GM12801 (cell line): ENCODE measurements around the gene EIF3A.

Experiments
- TF ChIP-seq, protein P1 (sequence below): IDR thresholded peaks from one replicate; pipeline ENCODE4 v1.5.1; 2011; ENCODE audit warnings: control low read depth; ENCODE audit not compliant: insufficient read length; ENCODE audit errors: extremely low read depth

EIF3A gene

DNA sequence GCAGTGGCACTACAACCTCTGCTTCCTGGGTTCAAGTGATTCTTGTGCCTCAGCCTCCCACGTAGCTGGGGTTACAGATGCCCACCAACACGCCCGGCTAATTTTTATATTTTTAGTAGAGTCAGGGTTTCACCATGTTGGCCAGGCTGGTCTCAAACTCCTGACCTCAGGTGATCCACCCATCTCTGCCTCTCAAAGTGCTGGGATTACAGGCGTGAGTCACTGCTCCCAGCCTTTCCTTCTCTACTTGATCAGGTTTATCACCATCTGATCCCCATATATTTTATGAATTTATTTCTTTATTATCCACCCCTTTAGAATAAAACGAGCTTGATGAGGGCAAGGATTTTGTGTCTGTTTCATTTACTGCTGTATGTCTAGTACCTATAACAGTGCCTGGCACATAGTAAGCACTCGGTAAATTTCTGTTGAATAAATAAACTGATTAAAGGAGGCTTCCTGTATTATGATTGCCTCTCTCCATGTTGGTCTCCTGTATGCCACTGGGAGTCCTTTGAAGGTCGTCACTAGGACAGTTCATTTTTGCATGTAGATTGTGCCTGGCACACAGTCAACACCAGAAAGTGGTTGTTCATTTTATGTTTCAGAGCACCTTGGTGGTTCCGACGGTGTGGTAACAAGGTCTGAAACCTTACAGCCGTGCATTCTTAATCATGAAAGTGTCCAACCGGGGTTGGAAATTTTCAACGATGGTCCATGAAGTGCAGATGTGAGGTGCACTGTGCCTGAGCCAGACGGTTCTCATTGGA is 9.6 kb upstream of the EIF3A start:
- TF ChIP-seq, protein P1, sequence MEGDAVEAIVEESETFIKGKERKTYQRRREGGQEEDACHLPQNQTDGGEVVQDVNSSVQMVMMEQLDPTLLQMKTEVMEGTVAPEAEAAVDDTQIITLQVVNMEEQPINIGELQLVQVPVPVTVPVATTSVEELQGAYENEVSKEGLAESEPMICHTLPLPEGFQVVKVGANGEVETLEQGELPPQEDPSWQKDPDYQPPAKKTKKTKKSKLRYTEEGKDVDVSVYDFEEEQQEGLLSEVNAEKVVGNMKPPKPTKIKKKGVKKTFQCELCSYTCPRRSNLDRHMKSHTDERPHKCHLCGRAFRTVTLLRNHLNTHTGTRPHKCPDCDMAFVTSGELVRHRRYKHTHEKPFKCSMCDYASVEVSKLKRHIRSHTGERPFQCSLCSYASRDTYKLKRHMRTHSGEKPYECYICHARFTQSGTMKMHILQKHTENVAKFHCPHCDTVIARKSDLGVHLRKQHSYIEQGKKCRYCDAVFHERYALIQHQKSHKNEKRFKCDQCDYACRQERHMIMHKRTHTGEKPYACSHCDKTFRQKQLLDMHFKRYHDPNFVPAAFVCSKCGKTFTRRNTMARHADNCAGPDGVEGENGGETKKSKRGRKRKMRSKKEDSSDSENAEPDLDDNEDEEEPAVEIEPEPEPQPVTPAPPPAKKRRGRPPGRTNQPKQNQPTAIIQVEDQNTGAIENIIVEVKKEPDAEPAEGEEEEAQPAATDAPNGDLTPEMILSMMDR: no peak

DNA sequence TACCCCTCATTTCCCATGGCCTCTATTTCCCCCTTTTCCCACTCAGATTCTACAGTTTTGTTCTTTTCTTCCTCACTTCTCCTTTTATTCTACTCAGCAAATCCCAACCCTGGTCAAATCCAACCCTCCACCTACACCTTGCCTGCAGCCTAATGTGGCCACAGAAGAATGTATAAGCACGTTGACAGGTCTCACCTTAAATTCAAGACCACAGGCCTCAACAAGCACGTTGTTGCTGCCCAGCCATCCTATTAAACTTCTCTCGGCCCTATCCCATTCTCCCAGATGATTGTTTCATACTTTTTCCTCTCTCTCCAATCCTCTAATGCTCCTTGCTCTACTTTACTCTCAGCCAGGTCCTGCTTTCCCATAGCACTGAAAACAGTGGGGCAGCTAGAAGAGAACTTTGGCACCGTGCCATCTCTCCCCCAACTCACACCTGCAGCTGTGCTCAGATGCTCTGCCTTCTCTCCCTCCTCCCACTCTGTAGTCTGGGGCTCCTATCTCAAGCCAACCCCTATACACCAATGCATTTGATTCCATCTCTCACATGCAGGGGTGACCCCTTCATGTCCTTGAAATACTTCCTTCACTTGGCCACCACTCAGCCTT is 6.8 kb upstream of the EIF3A start:
- TF ChIP-seq, protein P1: no peak

DNA sequence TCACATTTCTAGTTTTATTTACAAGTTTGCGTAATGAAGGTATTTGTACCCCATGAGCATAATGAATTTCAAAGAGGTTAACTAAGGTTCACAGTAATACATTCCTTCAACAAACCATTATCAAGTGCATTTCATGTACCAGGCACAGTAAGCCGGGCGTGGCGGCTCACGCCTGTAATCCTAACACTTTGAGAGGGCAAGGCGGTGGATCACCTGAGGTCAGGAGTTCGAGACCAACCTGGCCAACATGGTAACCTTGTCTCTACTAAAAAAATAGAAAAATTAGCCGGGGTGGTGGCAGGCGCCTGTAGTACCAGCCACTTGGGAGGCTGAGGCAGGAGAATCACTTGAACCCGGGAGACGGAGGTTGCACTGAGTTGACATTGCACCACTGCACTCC is 4.3 kb upstream of the EIF3A start:
- TF ChIP-seq, protein P1: no peak

DNA sequence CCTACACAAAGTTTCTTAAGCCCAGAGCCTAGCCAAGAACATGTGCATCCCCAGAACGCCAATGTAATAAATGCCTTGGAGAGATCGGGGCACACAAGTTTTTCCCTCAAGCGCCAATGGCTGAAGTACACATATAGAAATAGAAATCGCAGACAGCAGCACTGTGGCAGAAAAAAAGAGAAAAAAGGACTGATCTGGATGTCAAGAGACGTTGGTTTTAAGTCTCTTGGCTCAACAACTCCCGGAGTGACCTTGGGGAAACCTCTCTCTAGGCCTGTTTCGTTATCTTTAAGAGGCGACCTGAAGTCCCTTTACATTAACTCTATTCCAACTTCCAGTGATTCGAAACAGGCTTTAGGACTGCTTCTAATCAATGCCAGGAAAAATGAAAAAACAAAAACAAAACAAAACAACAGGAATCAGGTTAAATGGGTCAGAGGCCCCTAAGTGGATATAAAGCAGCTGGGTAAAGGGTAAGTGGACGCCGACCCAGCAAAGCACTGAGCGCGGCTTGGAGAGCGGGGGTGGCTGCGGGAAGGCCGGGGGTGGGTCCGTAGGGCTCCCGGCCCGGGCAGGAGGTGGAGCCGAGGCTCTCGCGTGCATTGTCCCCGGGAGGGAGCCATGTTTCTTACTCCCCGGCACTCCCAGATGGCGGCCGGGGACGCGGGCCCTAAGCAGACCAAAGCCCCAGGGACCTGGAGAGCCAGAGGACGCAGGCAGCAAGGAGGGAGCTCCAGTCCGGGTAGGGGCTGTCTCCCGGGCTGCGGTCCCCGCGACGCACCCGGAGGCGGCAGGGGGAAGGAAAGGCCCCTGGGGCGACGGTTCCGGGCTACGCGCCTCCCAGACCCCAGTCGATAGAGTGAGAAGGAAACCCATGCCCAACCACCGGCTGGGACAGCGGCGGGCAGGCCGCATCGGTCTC is 757 bp downstream of the EIF3A start:
- TF ChIP-seq, protein P1: no peak

DNA sequence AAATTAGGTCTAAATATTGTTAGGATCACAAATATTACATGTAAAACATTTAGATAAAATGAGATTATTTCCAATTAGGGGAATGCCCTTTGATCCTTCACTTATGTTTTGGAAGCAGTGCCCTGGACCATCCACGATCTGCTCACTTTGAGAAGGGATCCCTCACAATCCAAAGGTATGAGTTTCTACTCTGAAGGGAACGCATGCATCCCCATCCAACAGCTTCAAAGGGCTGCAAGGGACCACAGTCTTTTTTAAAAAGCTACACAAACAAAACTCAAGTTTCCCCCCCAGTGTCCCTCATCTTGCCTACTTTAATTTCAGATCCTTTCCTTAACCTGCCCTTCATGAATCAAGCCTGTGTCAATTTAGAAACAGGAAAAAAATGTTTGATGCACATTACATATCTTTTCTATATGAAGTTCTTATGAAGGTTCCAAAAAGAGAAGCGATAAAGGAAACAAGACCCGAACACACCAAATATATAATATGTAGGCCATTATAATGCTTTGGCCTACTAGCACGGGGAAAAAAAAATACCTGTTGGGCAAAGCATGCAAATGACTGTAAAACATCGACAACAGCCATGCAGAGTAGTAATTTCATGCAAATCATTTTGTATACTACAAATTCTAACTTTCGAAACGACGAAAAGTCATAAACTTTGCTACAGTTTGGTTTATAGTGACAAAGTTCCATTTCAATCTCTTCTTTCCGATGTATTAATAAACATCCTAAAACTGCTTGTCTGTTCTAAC is 2.0 kb downstream of the EIF3A start:
- TF ChIP-seq, protein P1: no peak

DNA sequence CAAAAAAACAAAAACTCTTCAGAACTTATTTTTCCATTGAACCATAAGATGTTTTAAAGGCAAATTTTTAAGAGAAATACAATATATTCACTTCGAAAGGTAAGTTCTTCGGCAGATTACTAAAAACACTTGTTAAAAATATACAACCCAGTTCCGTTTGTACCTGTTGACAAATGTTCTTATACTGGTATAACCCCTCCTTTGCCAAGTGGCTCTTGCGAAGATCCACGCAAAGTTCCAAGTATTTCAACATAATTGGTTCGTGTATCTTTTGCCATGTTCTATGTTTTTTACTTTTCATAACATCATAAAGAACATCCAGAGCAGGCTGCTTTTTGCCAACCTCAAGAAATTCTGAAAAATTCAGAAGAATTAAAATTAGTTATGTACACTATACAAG is 7.0 kb downstream of the EIF3A start:
- TF ChIP-seq, protein P1: no peak
